ENCODE data around the gene AGAP2.
A peak's percentile ranks its signal among the peaks of the same experiment; 100 is the strongest.
"Not testable (repeated sequence)": the region's sequence is repeated elsewhere in the genome, so short reads cannot be mapped to it uniquely, and the experiment has no call there.

Gene AGAP2

DNA sequence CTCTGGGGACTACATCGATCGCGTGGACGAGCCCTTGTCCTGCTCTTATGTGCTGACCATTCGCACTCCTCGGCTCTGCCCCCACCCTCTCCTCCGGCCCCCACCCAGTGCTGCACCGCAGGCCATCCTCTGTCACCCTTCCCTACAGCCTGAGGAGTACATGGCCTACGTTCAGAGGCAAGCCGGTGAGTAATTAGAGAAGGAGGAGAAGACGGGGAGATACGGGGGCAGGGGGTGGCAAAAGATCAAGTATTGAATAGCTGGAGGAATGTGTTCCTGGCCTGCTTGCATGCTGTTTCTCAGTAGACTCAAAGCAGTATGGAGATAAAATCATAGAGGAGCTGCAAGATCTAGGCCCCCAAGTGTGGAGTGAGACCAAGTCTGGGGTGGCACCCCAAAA, 22.8 kb downstream of the AGAP2 start:
- H3K4me3 ChIP-seq (ENCODE audit: low read length) = no peak overlapping the region

DNA sequence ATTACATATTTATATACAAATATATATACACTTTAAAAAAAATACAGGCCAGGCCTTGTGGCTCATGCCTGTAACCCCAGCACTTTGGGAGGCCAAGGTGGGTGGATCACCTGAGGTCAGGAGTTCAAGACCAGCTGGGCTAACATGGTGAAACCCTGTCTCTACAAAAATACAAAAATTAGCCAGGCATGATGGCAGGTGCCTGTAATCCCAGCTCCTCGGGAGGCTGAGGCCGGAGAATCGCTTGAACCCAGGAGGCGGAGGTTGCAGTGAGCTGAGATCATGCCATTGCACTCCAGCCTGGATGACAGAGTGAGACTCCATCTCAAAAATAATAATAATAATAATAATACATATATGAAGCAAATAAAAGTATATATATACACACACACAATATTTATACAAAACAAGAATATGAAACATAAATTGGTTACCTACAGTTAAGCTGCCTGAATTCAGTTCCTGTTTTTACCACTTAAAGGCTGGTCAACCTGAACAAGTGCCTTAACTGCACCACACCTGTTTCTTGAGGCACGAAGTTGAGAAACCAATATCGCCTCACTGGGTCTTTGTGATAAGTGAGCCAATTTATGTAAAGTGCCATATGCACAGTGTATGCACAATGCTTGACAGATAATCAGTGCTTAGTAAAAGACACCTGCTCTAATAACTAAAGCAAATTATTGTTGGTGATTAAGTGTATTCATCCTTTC, 23.4 kb downstream of the AGAP2 start:
- H3K27ac ChIP-seq (ENCODE audit: low read length); H3K4me1 ChIP-seq (ENCODE audit: control insufficient read depth, low read depth, low read length); H3K27me3 ChIP-seq (ENCODE audit: control insufficient read depth, insufficient read depth, low read length); H3K9ac ChIP-seq (ENCODE audit: low read length); H3K4me3 ChIP-seq (ENCODE audit: low read length); H3K9me3 ChIP-seq (ENCODE audit: control insufficient read depth, low read depth, low read length): not testable (repeated sequence)
- H3K36me3 ChIP-seq (ENCODE audit: control insufficient read depth, low read depth, low read length) = peaks cover 11% of the 10 kb centered on the region

More for the DNA sequence above, 22.8 kb downstream of the AGAP2 start:
- no peaks in the 10 kb centered on the region for H3K4me1 ChIP-seq (ENCODE audit: control insufficient read depth, low read depth, low read length)
- H3K9ac ChIP-seq (ENCODE audit: low read length) = no peak overlapping the region
- H3K27ac ChIP-seq (ENCODE audit: low read length) = no peak overlapping the region
- no peaks in the 10 kb centered on the region for H3K9me3 ChIP-seq (ENCODE audit: control insufficient read depth, low read depth, low read length)
- H3K36me3 ChIP-seq (ENCODE audit: control insufficient read depth, low read depth, low read length) = peaks cover 11% of the 10 kb centered on the region
- H3K27me3 ChIP-seq (ENCODE audit: control insufficient read depth, insufficient read depth, low read length) = no peaks in the 10 kb centered on the region

DNA sequence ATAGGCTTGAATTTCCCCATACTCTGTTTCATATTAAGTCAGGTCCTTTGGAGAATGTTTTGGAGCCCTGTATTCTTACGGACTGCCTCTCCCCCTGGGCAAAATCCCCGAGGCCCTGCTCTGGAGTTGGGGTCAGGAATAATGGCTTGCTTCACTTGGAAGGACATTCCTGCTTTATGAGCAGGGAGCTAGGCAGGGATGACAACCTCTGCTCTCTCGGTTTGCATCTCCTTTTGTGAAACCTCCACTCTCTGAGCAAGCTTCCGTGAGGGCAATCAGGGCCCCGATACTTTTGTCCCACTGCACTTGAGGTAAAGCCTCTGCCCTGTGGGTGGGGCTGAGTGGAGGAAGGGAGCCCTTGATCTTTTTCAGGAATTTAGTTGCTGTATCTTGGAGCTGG, 25.3 kb downstream of the AGAP2 start:
- Histone ChIP-seq H3K36me3 (ENCODE audit: control insufficient read depth, low read depth, low read length) (peaks cover 4% of the 10 kb centered on the region), H3K9me3 (ENCODE audit: control insufficient read depth, low read depth, low read length) (no peaks in the 10 kb centered on the region), H3K9ac (ENCODE audit: low read length) (no peak overlapping the region), H3K4me3 (ENCODE audit: low read length) (no peak overlapping the region), H3K27me3 (ENCODE audit: control insufficient read depth, insufficient read depth, low read length) (no peaks in the 10 kb centered on the region), H3K4me1 (ENCODE audit: control insufficient read depth, low read depth, low read length) (no peaks in the 10 kb centered on the region), H3K27ac (ENCODE audit: low read length) (no peak overlapping the region)

DNA sequence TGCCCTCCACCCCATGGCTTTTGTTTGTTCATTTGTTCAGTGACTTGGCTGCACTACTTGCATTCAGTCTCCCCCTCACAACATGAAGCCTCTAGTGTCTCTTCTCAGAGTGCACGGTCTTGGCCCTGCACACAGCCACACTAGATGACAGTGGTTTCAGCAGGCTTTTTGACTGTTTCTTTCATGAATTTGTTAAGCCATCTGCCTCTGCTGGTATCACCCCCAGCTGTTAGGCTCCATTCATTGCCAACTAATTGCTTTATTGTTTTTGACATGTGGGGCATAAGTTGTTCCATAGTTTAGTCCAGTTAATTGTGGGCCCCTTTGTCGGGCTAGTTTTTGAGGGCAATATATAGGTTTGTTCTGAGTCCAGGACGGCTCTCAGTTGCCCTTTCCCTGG, 25.8 kb downstream of the AGAP2 start:
- Histone ChIP-seq H3K27me3 (ENCODE audit: control insufficient read depth, insufficient read depth, low read length) (no peaks in the 10 kb centered on the region), H3K9ac (ENCODE audit: low read length) (no peak overlapping the region), H3K36me3 (ENCODE audit: control insufficient read depth, low read depth, low read length) (no peaks in the 10 kb centered on the region), H3K4me1 (ENCODE audit: control insufficient read depth, low read depth, low read length) (no peaks in the 10 kb centered on the region), H3K27ac (ENCODE audit: low read length) (no peak overlapping the region), H3K4me3 (ENCODE audit: low read length) (no peak overlapping the region), H3K9me3 (ENCODE audit: control insufficient read depth, low read depth, low read length) (no peaks in the 10 kb centered on the region)

DNA sequence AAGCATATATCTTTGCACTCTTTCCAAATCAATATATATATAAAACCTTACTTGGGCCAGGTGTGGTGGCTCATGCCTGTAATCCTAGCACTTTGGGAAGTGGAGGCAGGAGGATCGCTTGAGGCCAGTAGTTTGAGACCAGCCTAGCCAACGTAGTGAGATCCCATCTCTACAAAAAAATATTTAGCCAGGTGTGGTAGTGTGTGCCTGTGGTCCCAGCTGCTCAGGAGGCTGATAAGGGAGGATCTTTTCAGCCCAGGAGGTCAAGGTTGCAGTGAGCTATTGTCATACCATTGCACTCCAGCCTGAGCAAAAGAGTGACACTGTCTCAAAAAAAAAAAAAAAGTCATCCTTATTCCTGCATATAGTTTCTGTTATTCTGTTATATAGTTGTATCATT, 30.2 kb downstream of the AGAP2 start:
- H3K27me3 ChIP-seq (ENCODE audit: control insufficient read depth, insufficient read depth, low read length) = no peaks in the 10 kb centered on the region
- H3K36me3 ChIP-seq (ENCODE audit: control insufficient read depth, low read depth, low read length) = no peaks in the 10 kb centered on the region
- H3K9me3 ChIP-seq (ENCODE audit: control insufficient read depth, low read depth, low read length) = no peaks in the 10 kb centered on the region
- H3K9ac ChIP-seq (ENCODE audit: low read length) = no peak overlapping the region
- H3K27ac ChIP-seq (ENCODE audit: low read length) = no peak overlapping the region
- H3K4me1 ChIP-seq (ENCODE audit: control insufficient read depth, low read depth, low read length) = no peaks in the 10 kb centered on the region
- H3K4me3 ChIP-seq (ENCODE audit: low read length) = no peak overlapping the region

DNA sequence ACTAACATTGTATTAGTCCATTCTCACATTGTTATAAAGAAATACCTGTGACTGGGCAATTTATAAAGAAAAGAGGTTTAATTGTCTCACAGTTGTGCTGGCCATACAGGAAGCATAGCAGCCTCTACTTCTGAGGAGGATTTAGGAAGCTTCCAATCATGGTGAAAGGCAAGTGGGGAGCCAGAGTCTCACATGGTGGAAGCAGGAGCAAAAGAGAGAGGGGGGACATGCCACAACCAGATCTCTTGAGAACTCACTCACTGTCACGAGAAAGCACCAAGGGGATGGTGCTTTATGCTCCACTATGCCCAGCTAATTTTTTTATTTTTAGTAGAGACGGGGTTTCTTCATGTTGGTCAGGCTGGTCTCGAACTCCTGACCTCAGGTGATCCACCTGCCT, 31.3 kb downstream of the AGAP2 start:
- H3K9ac ChIP-seq (ENCODE audit: low read length) = no peak overlapping the region
- H3K9me3 ChIP-seq (ENCODE audit: control insufficient read depth, low read depth, low read length) = no peaks in the 10 kb centered on the region
- H3K4me1 ChIP-seq (ENCODE audit: control insufficient read depth, low read depth, low read length) = no peaks in the 10 kb centered on the region
- no peaks in the 10 kb centered on the region for H3K27me3 ChIP-seq (ENCODE audit: control insufficient read depth, insufficient read depth, low read length)
- H3K27ac ChIP-seq (ENCODE audit: low read length) = no peak overlapping the region
- H3K4me3 ChIP-seq (ENCODE audit: low read length) = no peak overlapping the region
- H3K36me3 ChIP-seq (ENCODE audit: control insufficient read depth, low read depth, low read length) = no peaks in the 10 kb centered on the region

DNA sequence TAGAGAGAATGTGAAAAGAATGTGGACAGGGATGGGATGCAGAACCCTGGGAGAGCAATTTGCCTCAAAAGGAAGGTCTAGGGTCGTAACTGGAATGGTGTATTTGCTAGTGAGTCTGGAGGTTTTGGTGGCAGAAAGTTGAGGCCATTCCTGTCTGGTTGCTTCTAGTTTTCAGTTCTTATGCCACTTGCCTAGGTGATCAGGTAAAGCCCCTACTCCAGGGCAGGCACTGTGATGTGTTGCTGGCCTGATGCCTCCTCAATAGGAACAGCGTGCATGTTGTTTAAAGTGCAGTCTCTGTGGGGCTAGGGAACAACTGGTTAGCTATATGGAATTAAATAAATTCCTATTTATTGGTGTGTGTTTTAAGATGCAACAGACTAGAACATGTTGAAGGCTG, 38.2 kb downstream of the AGAP2 start:
- Histone ChIP-seq H3K27me3 (ENCODE audit: control insufficient read depth, insufficient read depth, low read length) (no peaks in the 10 kb centered on the region), H3K4me1 (ENCODE audit: control insufficient read depth, low read depth, low read length) (no peaks in the 10 kb centered on the region), H3K4me3 (ENCODE audit: low read length) (no peak overlapping the region), H3K36me3 (ENCODE audit: control insufficient read depth, low read depth, low read length) (peaks cover 5% of the 10 kb centered on the region), H3K27ac (ENCODE audit: low read length) (no peak overlapping the region), H3K9ac (ENCODE audit: low read length) (no peak overlapping the region), H3K9me3 (ENCODE audit: control insufficient read depth, low read depth, low read length) (no peaks in the 10 kb centered on the region)

DNA sequence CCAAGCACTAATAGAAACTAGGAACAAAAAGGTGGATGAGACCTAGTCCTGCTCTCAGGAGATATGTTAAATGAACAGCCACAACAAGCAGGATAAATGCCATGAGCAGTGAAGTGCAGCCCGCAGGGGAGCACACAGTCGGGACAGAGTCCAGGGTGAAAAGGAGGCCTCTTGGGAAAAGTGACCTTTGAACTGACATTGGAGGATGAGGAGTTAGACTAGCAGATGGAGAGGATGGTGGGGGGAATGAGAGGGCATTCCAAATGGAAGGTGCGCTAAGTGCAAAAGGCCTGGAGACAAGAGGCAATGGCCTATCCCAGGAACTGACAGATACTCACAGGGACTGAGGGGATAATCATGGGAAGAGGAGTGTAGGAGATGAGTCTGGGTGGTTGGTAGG, 40.1 kb downstream of the AGAP2 start:
- Histone ChIP-seq H3K27ac (ENCODE audit: low read length) (no peak overlapping the region), H3K4me1 (ENCODE audit: control insufficient read depth, low read depth, low read length) (peaks cover 3% of the 10 kb centered on the region), H3K9ac (ENCODE audit: low read length) (no peak overlapping the region), H3K4me3 (ENCODE audit: low read length) (no peak overlapping the region), H3K27me3 (ENCODE audit: control insufficient read depth, insufficient read depth, low read length) (no peaks in the 10 kb centered on the region), H3K36me3 (ENCODE audit: control insufficient read depth, low read depth, low read length) (peaks cover 5% of the 10 kb centered on the region), H3K9me3 (ENCODE audit: control insufficient read depth, low read depth, low read length) (no peaks in the 10 kb centered on the region)

DNA sequence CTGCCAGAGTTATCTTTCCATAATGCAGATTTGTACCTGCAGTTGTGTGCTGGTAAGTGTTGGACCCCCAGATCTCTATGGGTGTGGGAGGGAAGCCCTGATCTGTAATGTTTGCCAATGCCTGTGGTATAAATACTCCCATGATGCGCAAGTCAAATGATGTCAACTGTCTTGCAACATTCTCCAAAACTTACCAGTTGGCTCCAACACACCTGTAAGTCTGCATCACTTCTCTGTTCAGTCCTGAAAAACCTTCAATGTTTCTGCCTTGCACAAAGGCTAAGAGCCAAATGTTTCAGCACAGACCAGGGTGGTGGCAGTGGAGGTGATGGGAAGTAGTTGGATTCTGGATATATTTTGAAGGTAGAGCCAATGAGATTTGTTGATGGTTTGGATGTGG, 41.5 kb downstream of the AGAP2 start:
- Histone ChIP-seq H3K36me3 (ENCODE audit: control insufficient read depth, low read depth, low read length) (peaks cover 5% of the 10 kb centered on the region), H3K4me3 (ENCODE audit: low read length) (no peak overlapping the region), H3K27ac (ENCODE audit: low read length) (no peak overlapping the region), H3K4me1 (ENCODE audit: control insufficient read depth, low read depth, low read length) (peaks cover 3% of the 10 kb centered on the region), H3K9ac (ENCODE audit: low read length) (no peak overlapping the region), H3K27me3 (ENCODE audit: control insufficient read depth, insufficient read depth, low read length) (no peaks in the 10 kb centered on the region), H3K9me3 (ENCODE audit: control insufficient read depth, low read depth, low read length) (no peaks in the 10 kb centered on the region)

DNA sequence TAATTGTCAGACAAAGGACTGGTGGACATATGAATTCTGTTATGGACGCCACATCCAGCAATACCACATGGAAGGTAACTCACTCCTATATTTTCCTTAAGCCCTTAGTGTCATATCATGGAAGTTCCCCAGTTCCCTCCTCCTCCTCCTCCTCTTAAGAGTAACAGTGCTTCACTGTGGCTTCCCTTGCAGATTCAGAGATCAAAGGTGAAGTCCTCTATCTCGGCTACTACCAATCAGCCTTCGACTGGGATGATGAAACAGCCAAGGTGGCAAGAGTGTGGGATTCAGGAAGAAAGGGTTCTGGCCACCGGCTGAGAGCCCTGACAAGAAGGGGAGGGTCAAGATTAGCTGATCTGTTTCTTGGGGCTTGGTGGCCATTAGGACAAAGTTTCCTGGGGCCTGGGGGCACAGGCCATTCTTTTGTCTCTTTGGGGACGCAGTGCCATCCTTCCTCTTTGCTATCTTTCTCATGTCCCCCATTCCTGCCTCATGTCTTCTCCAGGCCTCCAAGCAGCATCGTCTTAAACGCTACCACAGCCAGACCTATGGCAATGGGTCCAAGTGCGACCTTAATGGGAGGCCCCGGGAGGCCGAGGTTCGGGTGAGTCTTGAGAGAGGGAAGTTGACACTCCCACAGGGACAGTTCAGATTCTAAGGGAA, 42.6 kb downstream of the AGAP2 start:
- Histone ChIP-seq H3K36me3 (ENCODE audit: control insufficient read depth, low read depth, low read length) (peaks cover 5% of the 10 kb centered on the region), H3K27me3 (ENCODE audit: control insufficient read depth, insufficient read depth, low read length) (no peaks in the 10 kb centered on the region), H3K9me3 (ENCODE audit: control insufficient read depth, low read depth, low read length) (no peaks in the 10 kb centered on the region), H3K4me1 (ENCODE audit: control insufficient read depth, low read depth, low read length) (peaks cover 3% of the 10 kb centered on the region), H3K27ac (ENCODE audit: low read length) (no peak overlapping the region), H3K4me3 (ENCODE audit: low read length) (no peak overlapping the region), H3K9ac (ENCODE audit: low read length) (no peak overlapping the region)

DNA sequence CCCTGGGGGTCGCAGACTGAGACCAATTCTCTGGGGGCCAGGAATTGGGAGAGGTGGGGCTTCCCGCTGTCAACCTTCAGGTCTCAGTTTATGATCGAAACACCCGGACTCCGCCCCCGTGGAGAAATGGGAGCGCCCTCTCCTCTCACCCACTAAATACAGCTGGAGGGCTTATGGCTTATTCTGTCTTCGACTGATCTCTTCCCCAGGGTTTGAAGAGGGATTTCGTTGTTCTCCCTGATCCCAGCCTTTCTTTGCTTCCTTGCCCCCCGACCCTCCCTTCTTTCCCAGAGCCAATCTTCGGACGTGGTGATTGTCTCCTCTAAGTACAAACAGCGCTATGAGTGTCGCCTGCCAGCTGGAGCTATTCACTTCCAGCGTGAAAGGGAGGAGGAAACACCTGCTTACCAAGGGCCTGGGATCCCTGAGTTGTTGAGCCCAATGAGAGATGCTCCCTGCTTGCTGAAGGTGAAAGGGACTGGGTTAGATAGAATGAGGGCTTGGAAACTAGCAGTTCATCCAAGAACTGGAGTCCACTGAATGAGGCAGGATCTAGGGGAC, 44.0 kb downstream of the AGAP2 start:
- Histone ChIP-seq H3K27me3 (ENCODE audit: control insufficient read depth, insufficient read depth, low read length) (no peaks in the 10 kb centered on the region), H3K9me3 (ENCODE audit: control insufficient read depth, low read depth, low read length) (no peaks in the 10 kb centered on the region), H3K27ac (ENCODE audit: low read length) (no peak overlapping the region), H3K4me3 (ENCODE audit: low read length) (peak overlapping the region; percentile 80), H3K36me3 (ENCODE audit: control insufficient read depth, low read depth, low read length) (peaks cover 5% of the 10 kb centered on the region), H3K9ac (ENCODE audit: low read length) (peak overlapping the region; percentile 63), H3K4me1 (ENCODE audit: control insufficient read depth, low read depth, low read length) (peaks cover 3% of the 10 kb centered on the region)
